Pons (tissue), 1 donor: ENCODE measurements around the gene MAP3K4.

Experiments
- DNase-seq: peaks from one replicate; pipeline ENCODE4 v3.0.0-alpha.2; 2016; ENCODE audit warnings: low spot score

Gene MAP3K4

DNA sequence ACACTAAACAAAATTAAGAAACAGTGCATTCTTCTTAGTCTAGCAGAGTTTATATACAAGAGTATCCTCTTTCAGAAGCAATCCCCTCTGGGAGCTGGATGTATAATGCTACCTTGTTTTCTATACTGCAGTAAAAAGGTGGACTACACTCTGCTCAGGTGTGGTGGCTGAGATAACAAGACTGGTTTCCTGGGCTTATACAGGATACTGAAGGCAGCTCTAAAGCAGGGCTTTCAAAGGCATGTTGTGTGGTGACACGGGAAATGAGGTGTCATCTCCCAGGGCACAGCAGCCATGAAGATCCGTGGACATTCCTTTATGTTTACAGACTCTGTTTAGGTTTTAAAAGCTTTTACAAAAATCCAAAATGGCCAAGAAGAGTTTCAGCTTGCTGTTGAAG, 136.7 kb downstream of the MAP3K4 start:
- DNase-seq: no peak

DNA sequence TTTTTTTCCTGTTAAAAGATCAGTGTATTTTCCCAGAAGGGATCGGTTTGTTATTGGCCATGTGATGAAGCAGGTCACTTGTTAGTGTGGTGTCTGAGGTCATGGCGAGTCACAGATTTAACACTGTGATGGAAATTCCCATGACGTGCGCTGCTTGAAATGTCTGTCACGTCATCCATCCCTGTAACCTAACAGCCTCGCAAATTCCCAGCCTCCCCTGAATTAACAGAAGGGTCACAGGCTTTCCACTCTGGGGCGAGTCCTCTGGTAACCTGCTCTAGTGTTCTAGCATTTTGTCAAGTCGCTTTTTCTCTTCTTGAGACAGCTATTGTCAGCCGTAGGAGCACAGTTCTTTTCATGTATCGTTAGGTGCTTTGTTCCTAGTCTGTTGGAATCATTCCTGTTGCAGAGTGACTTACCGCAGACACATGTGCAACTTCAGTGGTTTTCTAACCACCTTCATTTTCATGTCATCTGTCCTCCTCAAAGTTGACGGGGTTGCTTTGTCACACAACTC, 137.2 kb downstream of the MAP3K4 start:
- DNase-seq: no peak

- no peak for DNase-seq
These were observed 139.0 kb downstream of the MAP3K4 start for GRCh38 chr6:161130541-161130940.

DNA sequence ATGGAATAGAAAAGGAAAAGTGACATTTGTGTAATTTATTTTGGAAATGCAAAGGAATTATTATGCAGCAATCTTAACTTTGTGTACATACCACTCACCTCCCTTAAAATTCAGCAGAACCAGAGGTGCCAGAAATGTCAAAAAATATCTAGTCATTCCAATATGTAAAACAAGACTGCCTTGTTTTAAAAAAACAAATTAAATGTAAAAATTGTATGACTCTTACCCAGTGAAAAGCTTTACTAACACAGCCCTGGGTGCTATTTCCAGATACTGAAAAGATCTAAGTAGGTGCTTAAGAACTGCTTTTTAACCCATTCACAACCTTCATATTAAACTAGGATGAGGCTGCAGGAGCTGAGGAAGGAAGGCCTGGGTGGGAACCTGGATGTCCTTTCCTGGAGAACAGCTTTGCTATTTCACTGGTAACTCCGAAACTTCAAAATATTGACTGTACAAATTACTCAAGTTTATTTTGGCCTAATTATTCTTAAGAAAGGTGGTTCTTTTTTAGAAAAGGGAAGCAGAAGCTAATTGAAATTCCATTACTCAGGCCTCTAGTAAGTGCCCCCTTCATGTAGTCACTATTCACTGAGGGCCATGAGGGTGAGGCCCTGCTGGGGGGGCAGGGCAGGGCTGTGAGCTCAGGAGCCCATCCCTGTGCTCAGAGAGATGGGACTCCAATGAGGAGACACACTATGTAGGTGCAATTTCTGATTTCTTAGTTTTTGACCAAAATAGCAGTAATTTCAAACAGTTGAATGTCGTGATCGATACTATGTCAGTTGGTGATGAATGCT, 139.6 kb downstream of the MAP3K4 start:
- DNase-seq: no peak

DNA sequence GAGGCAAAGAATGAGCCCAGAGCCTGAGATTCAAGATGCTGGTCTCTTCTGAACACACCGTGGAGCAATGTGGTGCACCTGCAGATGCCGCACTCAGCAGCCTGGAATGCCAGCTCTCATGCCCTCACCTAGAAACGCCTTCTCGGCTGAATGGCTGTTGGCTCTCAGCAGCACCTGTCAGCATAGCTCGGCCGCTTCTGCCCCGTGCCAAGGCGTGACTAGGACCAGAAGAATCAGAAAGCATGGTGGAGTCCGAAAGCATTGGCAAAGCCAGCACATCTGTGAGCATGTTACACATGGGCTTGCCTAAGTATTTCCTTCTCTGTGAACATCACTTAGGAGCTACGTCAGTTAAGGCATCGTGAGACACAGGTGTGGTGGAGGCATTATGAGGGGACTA, 140.8 kb downstream of the MAP3K4 start:
- no peak for DNase-seq

GRCh38 chr6:161133963-161134362, 142.4 kb downstream of the MAP3K4 start:
- no peak for DNase-seq

- DNase-seq: peak; percentile 24
These were observed 143.2 kb downstream of the MAP3K4 start for GRCh38 chr6:161134550-161135298.

DNA sequence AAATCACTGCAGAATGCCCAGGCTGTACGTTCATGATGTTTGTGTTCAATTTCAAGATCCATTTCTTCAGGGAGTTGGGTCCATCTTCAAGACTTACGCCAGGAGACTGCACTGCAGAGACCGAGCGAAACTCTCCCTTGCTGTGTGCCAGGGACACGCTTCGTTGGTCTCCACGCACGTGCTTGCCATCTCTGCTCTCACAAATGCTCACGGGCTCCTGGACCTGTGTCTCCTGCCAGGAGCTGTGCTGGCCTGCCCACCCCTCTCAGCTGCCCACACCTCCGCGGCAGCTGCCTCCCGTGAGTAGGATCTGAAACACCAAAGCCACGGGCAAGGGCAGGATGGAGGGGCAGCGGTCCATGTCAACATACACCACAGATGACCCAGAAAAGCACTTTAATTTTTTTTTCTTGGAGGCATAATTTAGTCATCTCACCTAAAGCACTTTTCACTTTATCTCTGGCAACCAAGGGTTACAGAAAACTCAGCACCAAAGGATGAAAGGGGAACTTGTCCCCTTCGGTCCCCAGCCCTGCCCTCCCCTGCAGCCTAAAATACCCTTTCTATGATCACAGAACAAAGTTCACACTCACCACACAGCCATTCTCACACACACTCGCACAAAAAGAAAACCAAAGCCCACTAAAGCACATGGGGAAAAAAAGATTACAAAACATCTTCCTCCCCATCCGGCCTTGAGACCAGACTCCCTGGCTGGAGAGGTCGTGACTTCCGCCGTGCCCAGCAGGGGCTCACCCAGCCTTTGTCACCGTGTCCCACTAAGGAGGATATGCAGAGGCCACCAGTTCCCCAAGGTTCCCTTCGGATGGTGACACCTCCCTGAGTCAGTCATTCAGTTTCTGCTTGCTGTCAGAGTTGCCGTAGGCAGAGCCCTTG, 144.4 kb downstream of the MAP3K4 start:
- no peak for DNase-seq

DNA sequence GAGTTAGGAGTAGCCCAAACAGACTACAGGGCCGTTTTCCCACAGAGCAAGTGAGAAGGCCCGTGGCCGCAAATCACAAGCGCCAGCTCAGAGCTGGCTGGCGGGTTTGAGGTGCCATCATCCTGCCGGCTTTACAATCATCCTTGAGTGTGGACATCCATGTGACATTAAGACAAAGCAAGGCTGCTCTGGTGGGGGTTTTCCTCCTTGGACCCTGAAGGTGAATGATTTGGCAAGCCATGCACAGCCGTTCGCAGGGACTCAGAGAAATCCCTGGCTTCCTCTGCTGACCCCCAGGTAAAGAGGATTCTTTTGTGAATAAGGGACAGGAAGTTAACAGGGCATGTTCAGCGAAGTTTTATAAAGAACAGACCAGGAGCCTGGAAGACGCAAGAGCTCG, 145.1 kb downstream of the MAP3K4 start:
- DNase-seq: no peak

- DNase-seq: no peak
These were observed 145.8 kb downstream of the MAP3K4 start for GRCh38 chr6:161137320-161137719.

- no peak for DNase-seq
These were observed 146.4 kb downstream of the MAP3K4 start for GRCh38 chr6:161137839-161138542.

GRCh38 chr6:161138543-161139303, 147.2 kb downstream of the MAP3K4 start:
- DNase-seq: peak; percentile 77

GRCh38 chr6:161139304-161139765, 147.8 kb downstream of the MAP3K4 start:
- no peak for DNase-seq

- DNase-seq: no peak
These were observed 148.4 kb downstream of the MAP3K4 start for GRCh38 chr6:161139766-161140553.

DNA sequence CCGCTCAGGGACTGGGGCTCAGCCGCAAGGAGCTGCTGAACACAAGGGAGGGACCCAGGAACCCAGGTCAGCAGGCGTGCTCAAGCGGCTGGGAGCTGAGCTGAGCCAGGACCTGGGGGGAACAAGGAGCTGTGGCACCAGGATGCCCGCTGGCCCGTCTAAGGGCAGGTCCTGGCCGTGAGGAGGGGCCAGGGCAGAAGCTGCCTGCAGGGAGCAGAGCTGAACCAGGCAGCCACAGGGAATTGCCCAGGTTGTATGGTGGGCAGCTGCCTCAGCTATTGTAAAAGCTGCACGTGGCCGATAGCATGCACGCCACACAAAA, 148.9 kb downstream of the MAP3K4 start:
- DNase-seq: no peak

- no peak for DNase-seq
These were observed 149.6 kb downstream of the MAP3K4 start for GRCh38 chr6:161141173-161141572.

DNA sequence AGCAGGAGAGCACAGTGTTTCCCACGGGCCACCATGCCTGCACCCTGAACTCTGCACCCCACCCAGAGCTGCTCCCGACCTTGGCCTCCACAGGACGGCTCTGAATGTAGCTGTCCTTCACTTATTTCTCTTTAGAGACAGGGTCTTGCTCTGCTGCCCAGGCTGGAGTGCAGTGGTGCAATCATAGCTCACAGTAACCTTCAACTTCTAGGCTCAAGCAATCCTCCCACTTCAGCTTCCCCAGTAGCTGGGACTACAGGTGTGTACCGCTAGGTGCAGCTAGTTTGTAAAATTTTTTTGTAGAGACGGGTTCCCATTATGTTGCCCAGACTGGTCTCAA, 151.4 kb downstream of the MAP3K4 start:
- no peak for DNase-seq

- DNase-seq: no peak
These were observed 152.3 kb downstream of the MAP3K4 start for GRCh38 chr6:161143663-161144430.

- DNase-seq: no peak
These were observed 158.6 kb downstream of the MAP3K4 start for GRCh38 chr6:161150136-161150535.
